H1 (cell line): ENCODE measurements around the gene SKA3. TPM values are rescaled to one million over a fixed set of nuclear protein-coding genes. Genes with fewer than 3 reads are reported as not detected.

Experiments used
- CTCF ChIA-PET: fragments of 300-600 bp; sonication (Branson Sonifier 250); formaldehyde crosslinking; loops from one replicate; lab custom pipeline; 2021; ENCODE audit not compliant: partially characterized antibody; lab: Charles Lee
- POLR2A ChIA-PET: fragments of 300-600 bp; sonication (Branson Sonifier 250); formaldehyde crosslinking; loops from one replicate; lab custom pipeline; 2021; ENCODE audit warnings: inconsistent platforms; ENCODE audit not compliant: partially characterized antibody; lab: Charles Lee
- DNase-seq, 2 experiments: peaks; one replicate each; pipeline versions ENCODE4 v3.0.0 to v3.0.0-alpha.2; 2010 to 2022; ENCODE audit warnings: low spot score in 2 of 2, low read depth in 1 of 2, mixed read lengths in 1 of 2
- FAIRE-seq: peaks from 2 replicates; lab custom pipeline; 2011; peaks lifted over from hg19 to GRCh38; lab: Jason Lieb, UNC
- H2AFZ ChIP-seq: 2 replicates; pipeline ENCODE4 v1.8.1; 2012; ENCODE audit warnings: low read length, inconsistent platforms
- H2AK5ac ChIP-seq: 2 replicates; pipeline ENCODE4 v1.6.1; 2013; ENCODE audit warnings: low read depth, low read length
- H2BK120ac ChIP-seq: replicated peaks from 2 replicates; pipeline ENCODE3; 2013; ENCODE audit warnings: low read depth, low read length, inconsistent platforms
- H2BK12ac ChIP-seq: 2 replicates; pipeline ENCODE4 v1.6.1; 2013; ENCODE audit warnings: low read depth, low read length
- H2BK15ac ChIP-seq: 2 replicates; pipeline ENCODE4 v1.6.1; 2013; ENCODE audit warnings: low read length
- H2BK20ac ChIP-seq: 2 replicates; pipeline ENCODE4 v1.6.1; 2013; ENCODE audit warnings: low read length
- H2BK5ac ChIP-seq: 2 replicates; pipeline ENCODE4 v1.6.1; 2013; ENCODE audit warnings: low read depth, low read length
- H3K14ac ChIP-seq: 2 replicates; pipeline ENCODE4 v1.6.1; 2013; ENCODE audit warnings: inconsistent platforms; ENCODE audit not compliant: insufficient read length
- H3K18ac ChIP-seq: 2 replicates; pipeline ENCODE4 v1.6.1; 2013; ENCODE audit warnings: low read length; ENCODE audit errors: extremely low read depth
- H3K23ac ChIP-seq: 2 replicates; pipeline ENCODE4 v1.6.1; 2013; ENCODE audit warnings: inconsistent platforms; ENCODE audit not compliant: insufficient read length
- H3K23me2 ChIP-seq: 2 replicates; pipeline ENCODE4 v1.6.1; 2013; ENCODE audit warnings: low read depth, low read length
- H3K27ac ChIP-seq: 2 replicates; pipeline ENCODE4 v1.6.1; 2011; ENCODE audit warnings: low read depth, low read length, inconsistent platforms
- H3K27me3 ChIP-seq, 4 experiments: replicated peaks in 1 of 4; 1 replicate in 1 of 4; 2 replicates in 3 of 4; pipeline versions ENCODE4 v1.6.1 to v1.8.1; 2011 to 2013; ENCODE audit warnings: low read length in 3 of 4, mild to moderate bottlenecking in 3 of 4, inconsistent platforms in 2 of 4, mixed read lengths in 2 of 4, moderate library complexity in 1 of 4; ENCODE audit not compliant: control insufficient read depth in 3 of 4, insufficient read depth in 3 of 4; ENCODE audit errors: extremely low read depth in 1 of 4
- H3K36me3 ChIP-seq, 4 experiments: 2 replicates each; pipeline versions ENCODE4 v1.6.1 to v1.8.1; 2011 to 2013; ENCODE audit warnings: mild to moderate bottlenecking in 4 of 4, low read length in 3 of 4, moderate library complexity in 2 of 4, control low read depth in 1 of 4, inconsistent platforms in 1 of 4; ENCODE audit not compliant: insufficient read depth in 4 of 4, control insufficient read depth in 2 of 4
- H3K4ac ChIP-seq: replicated peaks from 2 replicates; pipeline ENCODE3; 2013; ENCODE audit warnings: low read length, low read depth, mixed read lengths, inconsistent platforms; ENCODE audit not compliant: insufficient read length
- H3K4me1 ChIP-seq, 4 experiments: replicated peaks in 1 of 4; 1 replicate in 1 of 4; 2 replicates in 3 of 4; pipeline versions ENCODE4 v1.6.1 to v1.8.1; 2011 to 2013; ENCODE audit warnings: low read length in 3 of 4, inconsistent platforms in 2 of 4, mixed read lengths in 1 of 4; ENCODE audit not compliant: insufficient read depth in 4 of 4, control insufficient read depth in 3 of 4
- H3K4me2 ChIP-seq, 2 experiments: 2 replicates each; pipeline versions ENCODE4 v1.6.1 to v1.8.1; 2011 to 2013; ENCODE audit warnings: low read depth in 2 of 2, low read length in 2 of 2, control low read depth in 1 of 2, inconsistent platforms in 1 of 2, mild to moderate bottlenecking in 1 of 2; ENCODE audit not compliant: insufficient read depth in 1 of 2
- H3K4me3 ChIP-seq, 4 experiments: fragments of 200-600, 300-600 bp in 1 of 4; sonication (generic), shearing (Covaris generic), sonication (Bioruptor Twin) in 1 of 4; 2 replicates each; pipeline versions ENCODE4 v1.5.1 to v1.8.1; 2011 to 2016; ENCODE audit warnings: low read length in 4 of 4, low read depth in 3 of 4, control low read depth in 2 of 4, inconsistent platforms in 2 of 4, mild to moderate bottlenecking in 2 of 4, mixed read lengths in 1 of 4, moderate library complexity in 1 of 4; ENCODE audit not compliant: insufficient read depth in 2 of 4; ENCODE audit errors: extremely low read depth in 1 of 4
- H3K56ac ChIP-seq: replicated peaks from 2 replicates; pipeline ENCODE3; 2013; ENCODE audit warnings: low read depth, mild to moderate bottlenecking, mixed read lengths, low read length, inconsistent platforms; ENCODE audit not compliant: insufficient read length
- H3K79me1 ChIP-seq: 2 replicates; pipeline ENCODE4 v1.6.1; 2013; ENCODE audit warnings: low read depth, low read length, control low read depth
- H3K79me2 ChIP-seq, 2 experiments: 2 replicates each; pipeline versions ENCODE4 v1.6.1 to v1.8.1; 2012 to 2013; ENCODE audit warnings: low read length in 2 of 2, mild to moderate bottlenecking in 2 of 2, inconsistent platforms in 1 of 2; ENCODE audit not compliant: insufficient read depth in 2 of 2, control insufficient read depth in 1 of 2
- H3K9ac ChIP-seq, 4 experiments: replicated peaks in 1 of 4; 1 replicate in 1 of 4; 2 replicates in 3 of 4; pipeline versions ENCODE4 v1.6.1 to v1.8.1; 2011 to 2013; ENCODE audit warnings: low read depth in 3 of 4, low read length in 3 of 4, control low read depth in 2 of 4, mild to moderate bottlenecking in 2 of 4, moderate library complexity in 2 of 4, inconsistent platforms in 1 of 4; ENCODE audit errors: extremely low read depth in 1 of 4
- H3K9me3 ChIP-seq, 2 experiments: 2 replicates each; pipeline versions ENCODE4 v1.6.1 to v1.8.1; 2012 to 2013; ENCODE audit warnings: mild to moderate bottlenecking in 2 of 2, moderate library complexity in 2 of 2, control low read depth in 1 of 2, inconsistent platforms in 1 of 2, low read depth in 1 of 2, low read length in 1 of 2, mixed read lengths in 1 of 2; ENCODE audit not compliant: insufficient read depth in 2 of 2
- H4K20me1 ChIP-seq, 2 experiments: replicated peaks in 1 of 2; 2 replicates each; pipeline versions ENCODE3 to v1.8.1; 2011 to 2013; ENCODE audit warnings: inconsistent platforms in 2 of 2, low read length in 2 of 2, mild to moderate bottlenecking in 1 of 2; ENCODE audit not compliant: insufficient read depth in 2 of 2, control insufficient read depth in 1 of 2
- H4K5ac ChIP-seq: 2 replicates; pipeline ENCODE4 v1.6.1; 2013; ENCODE audit warnings: low read length, low read depth, mixed read lengths, inconsistent platforms; ENCODE audit not compliant: insufficient read length
- H4K8ac ChIP-seq: 2 replicates; pipeline ENCODE4 v1.8.0; 2013; ENCODE audit warnings: mild to moderate bottlenecking, moderate library complexity, low read length, inconsistent platforms; ENCODE audit not compliant: insufficient read depth; ENCODE audit errors: extremely low read depth
- H4K91ac ChIP-seq: replicated peaks from 2 replicates; pipeline ENCODE3; 2013; ENCODE audit warnings: low read length, mixed read lengths, inconsistent platforms; ENCODE audit not compliant: insufficient read length
- NANOG ChIP-seq: IDR thresholded peaks from 2 replicates; pipeline ENCODE4 v1.6.1; 2011; ENCODE audit warnings: low read length, low read depth, mild to moderate bottlenecking, inconsistent platforms; ENCODE audit not compliant: insufficient read depth, poor library complexity, severe bottlenecking
- SIRT6 ChIP-seq: IDR thresholded peaks from one replicate; pipeline ENCODE4 v1.7.1; 2012; ENCODE audit warnings: low read length, inconsistent platforms
- WGBS, 2 experiments: shearing (Covaris generic) in 1 of 2; methylation state at CpG; one replicate each; pipeline versions ENCODE4 v1.1.6 to v1.1.7; 2013 to 2015; ENCODE audit warnings: low lambda C conversion rate in 2 of 2, mixed read lengths in 2 of 2, inconsistent platforms in 1 of 2, low coverage in 1 of 2, missing lambda C conversion rate in 1 of 2; ENCODE audit not compliant: insufficient replicate concordance in 2 of 2, insufficient coverage in 1 of 2, insufficient read length in 1 of 2; ENCODE audit errors: extremely low coverage in 1 of 2, missing lambda C conversion rate in 1 of 2; 5-methylcytosine and 5-hydroxymethylcytosine counted together
- polyA plus RNA-seq, 7 experiments: library from polyadenylated mRNA; depleted of rRNA in 3 of 7; stranded (reverse) in 5 of 7; unstranded in 2 of 7; fragments of >200 nt in 5 of 7; fragments of 200-250 nt in 2 of 7; gene quantifications; 1 replicate in 5 of 7; 2 replicates in 1 of 7; 4 replicates in 1 of 7; pipeline versions ENCODE4 v1.2.1 to v1.2.3, GENCODE V29; 2011 to 2013; ENCODE audit warnings: missing spikeins in 2 of 7, mixed read lengths in 2 of 7
- total RNA-seq: library from RNA; stranded (reverse); fragmentation: NEBNext Ultra II Directional; extraction: Animal tissue kit (Norgen Biotek cat#: 25700); gene quantifications from 2 replicates; pipeline ENCODE4 v1.2.1, GENCODE V29; 2021

The SKA3 gene
- total and polyA plus RNA-seq, 2 of the 8 experiments (the other 6 are each of a cell fraction or from before 2014, with no cell fraction given), result 32.3 to 63.7 TPM

DNA sequence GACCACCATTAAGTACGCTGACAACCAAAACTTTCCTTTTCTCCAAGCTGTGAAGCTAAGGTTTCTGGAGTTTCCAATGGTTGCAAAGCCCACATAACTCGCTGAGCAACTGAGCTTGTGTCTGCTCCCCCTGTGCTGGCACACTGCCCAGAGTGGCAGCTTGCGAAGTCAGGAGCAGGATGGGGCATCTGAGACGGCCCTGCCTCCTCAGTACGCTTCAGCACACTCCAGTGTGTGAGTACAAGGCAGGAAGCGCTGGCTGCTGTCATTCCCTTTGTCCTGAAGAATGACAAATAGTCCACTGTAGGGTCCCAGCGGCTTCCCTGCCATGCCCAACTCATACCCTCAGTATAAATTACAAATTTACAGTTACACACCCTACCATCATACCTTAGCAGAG lies 51.5 kb downstream of the SKA3 start:
- Histone ChIP-seq H4K8ac (no peak overlapping the region), H2AFZ (peak overlapping the region; percentile 98; the same call in 1 of the 2 replicates), H4K20me1 (no peaks in the 10 kb centered on the region), H2BK5ac (peak overlapping the region; percentile 91; the same call in 1 of the 2 replicates), H3K56ac (no peak overlapping the region), H3K27ac (no peak overlapping the region), H3K36me3 (no peaks in the 10 kb centered on the region), H2BK12ac (peak overlapping the region; percentile 99), H3K79me2 (no peaks in the 10 kb centered on the region), H3K27me3 (no peaks in the 10 kb centered on the region), H3K14ac (no peak overlapping the region), H3K4me3 (no peak overlapping the region), H2AK5ac (peak overlapping the region; percentile 43; the same call in 1 of the 2 replicates), H3K23ac (no peak overlapping the region), H4K91ac (peak overlapping the region; percentile 100), H3K4me1 (peaks cover 0 to 11% (median 5%) of the 10 kb centered on the region in 4 experiments; a peak in 6 of 7 replicates)
- 62% methylated on average over 7 of the region's 7 CpGs; no CpG with 5 or more reads in 1 of the 2 experiments for WGBS, 2 experiments
- POLR2A ChIA-PET, result interaction anchor here (0.5 to 3.0 kb wide), 6 partner anchors 10 to 67 kb away, joined by 3 to 12 read pairs (median 4); partner anchors contain the start of genes LATS2, MRPL57 and SKA3
- DNase-seq, result no peak
- TF ChIP-seq NANOG (no peak), SIRT6 (no peak)
- TF ChIP-seq, all 59 proteins: peak for 0
- Histone ChIP-seq H2BK15ac (peak overlapping the region; percentile 97), H3K4me2 (no peak overlapping the region), H3K18ac (peak overlapping the region; percentile 99), H2BK120ac (peak overlapping the region; percentile 98), H3K79me1 (no peaks in the 10 kb centered on the region), H3K4ac (peak overlapping the region; percentile 97), H3K23me2 (no peaks in the 10 kb centered on the region), H3K9ac (no peak overlapping the region), H2BK20ac (peak overlapping the region; percentile 62; the same call in 1 of the 2 replicates), H4K5ac (peak overlapping the region; percentile 90), H3K9me3 (0 out of 4 replicates have a peak, but pooled peaks cover 0 to 4% of the 10 kb centered on the region in 2 experiments)
- CTCF ChIA-PET, result interaction anchor here (0.7 to 2.9 kb wide), 5 partner anchors 11 to 55 kb away, joined by 3 to 13 read pairs (median 4); no protein-coding TSS in a partner anchor
- no peak for FAIRE-seq
